ENCODE data around the gene PLD5.
"Not testable (repeated sequence)": the region's sequence is repeated elsewhere in the genome, so short reads cannot be mapped to it uniquely, and the experiment has no call there.

- not testable (repeated sequence) for TF ChIP-seq CTCF, POLR2A (IDR thresholded peaks at IDR 0.05)
Observed at GRCh38 chr1:242459740-242460139, 64.8 kb downstream of the PLD5 start.
